Measurements from ENCODE around the gene TEX52. TPM values are rescaled to one million over a fixed set of nuclear protein-coding genes. Genes with fewer than 3 reads are reported as not detected.

The TEX52 gene
- total RNA-seq, 1 donor from 2014 or later = not detected

- Mint-ChIP-seq H3K27me3 (ENCODE audit: unreplicated experiment) (peaks cover 7% of the 10 kb centered on the region), H3K36me3 (ENCODE audit: low read depth, unreplicated experiment) (peaks cover 59% of the 10 kb centered on the region), H3K4me3 (ENCODE audit: unreplicated experiment) (no peak overlapping the region), H3K27ac (ENCODE audit: unreplicated experiment) (no peak overlapping the region), H3K4me1 (ENCODE audit: unreplicated experiment) (peaks cover 10% of the 10 kb centered on the region), H3K9me3 (ENCODE audit: unreplicated experiment) (no peaks in the 10 kb centered on the region)
- no peak for DNase-seq (ENCODE audit: low spot score)
- no peak for TF ChIP-seq CTCF (IDR thresholded peaks at IDR 0.05; ENCODE audit: unreplicated experiment)
Observed at GRCh38 chr12:2801044-2801783, 55.6 kb downstream of the TEX52 start.

GRCh38 chr12:2800046-2800570, 56.7 kb downstream of the TEX52 start:
- Mint-ChIP-seq H3K36me3 (ENCODE audit: low read depth, unreplicated experiment) (peaks cover 55% of the 10 kb centered on the region), H3K27ac (ENCODE audit: unreplicated experiment) (no peak overlapping the region), H3K9me3 (ENCODE audit: unreplicated experiment) (no peaks in the 10 kb centered on the region), H3K4me1 (ENCODE audit: unreplicated experiment) (peaks cover 13% of the 10 kb centered on the region), H3K4me3 (ENCODE audit: unreplicated experiment) (no peak overlapping the region), H3K27me3 (ENCODE audit: unreplicated experiment) (peaks cover 6% of the 10 kb centered on the region)
- no peak for TF ChIP-seq CTCF (IDR thresholded peaks at IDR 0.05; ENCODE audit: unreplicated experiment)
- no peak for DNase-seq (ENCODE audit: low spot score)

Other genes with a start within 250 kb of the TEX52 start
- gene FKBP4, start 62.1 kb downstream of the TEX52 start, total RNA-seq (ENCODE audit: unreplicated experiment) = 39.6 TPM
- 16.3 TPM for gene ITFG2, start 44.4 kb downstream of the TEX52 start, total RNA-seq (ENCODE audit: unreplicated experiment)
- gene NRIP2, start 22.0 kb downstream of the TEX52 start, total RNA-seq (ENCODE audit: unreplicated experiment) = 0.13 TPM
- gene FOXM1, start 20.1 kb upstream of the TEX52 start, total RNA-seq (ENCODE audit: unreplicated experiment) = 24.3 TPM
- 27.7 TPM for gene RHNO1, start 20.2 kb upstream of the TEX52 start, total RNA-seq (ENCODE audit: unreplicated experiment)
- 49.4 TPM for gene TULP3, start 33.9 kb upstream of the TEX52 start, total RNA-seq (ENCODE audit: unreplicated experiment)
- gene TEAD4, start 102.4 kb upstream of the TEX52 start, total RNA-seq (ENCODE audit: unreplicated experiment) = 120 TPM
- 116 TPM for gene TSPAN9, start 220.3 kb upstream of the TEX52 start, total RNA-seq (ENCODE audit: unreplicated experiment)

Data from endothelial cell (in vitro differentiated cells).